ENCODE results near the gene MBLAC1. TPM values are rescaled to one million over a fixed set of nuclear protein-coding genes. Genes with fewer than 3 reads are reported as not detected.

Gene MBLAC1
- total RNA-seq, 3 donors from 2014 or later = 2.5 to 4.9 (median 3.2) TPM

- intact Hi-C loops (cut with DNase I, micrococcal nuclease) = no loop called here
- no peak overlapping the region for H3K4me3 ChIP-seq
- H3K9me3 ChIP-seq = no peaks in the 10 kb centered on the region
- no peaks in the 10 kb centered on the region for H3K4me1 ChIP-seq (ENCODE audit: low read depth)
- DNase-seq (no peak), ATAC-seq (no peak)
- H3K36me3 ChIP-seq (ENCODE audit: low read depth) = peaks cover 12% of the 10 kb centered on the region
- no peak for TF ChIP-seq CTCF (IDR thresholded peaks at IDR 0.05)
These were observed 32.8 kb upstream of the MBLAC1 start for GRCh38 chr7:100093925-100094486.

- intact Hi-C loops (cut with DNase I, micrococcal nuclease) = no loop called here
- no peak for ATAC-seq
- Histone ChIP-seq H3K36me3 (ENCODE audit: low read depth) (peaks cover 12% of the 10 kb centered on the region), H3K9me3 (no peaks in the 10 kb centered on the region), H3K4me3 (no peak overlapping the region), H3K4me1 (ENCODE audit: low read depth) (peaks cover 6% of the 10 kb centered on the region)
- no peak for DNase-seq
- TF ChIP-seq CTCF (IDR thresholded peaks at IDR 0.05) = no peak
These were observed 31.5 kb upstream of the MBLAC1 start for GRCh38 chr7:100095289-100095688.

- Histone ChIP-seq H3K9me3 (no peaks in the 10 kb centered on the region), H3K36me3 (ENCODE audit: low read depth) (peaks cover 12% of the 10 kb centered on the region), H3K4me3 (no peak overlapping the region), H3K4me1 (ENCODE audit: low read depth) (peaks cover 6% of the 10 kb centered on the region)
- ATAC-seq = no peak
- no peak for TF ChIP-seq CTCF (IDR thresholded peaks at IDR 0.05)
- no peak for DNase-seq
- intact Hi-C loops (cut with DNase I, micrococcal nuclease) = no loop called here
These were observed 31.1 kb upstream of the MBLAC1 start for GRCh38 chr7:100095704-100096103.

- no peak for TF ChIP-seq CTCF (IDR thresholded peaks at IDR 0.05)
- Histone ChIP-seq H3K4me3 (no peak overlapping the region), H3K4me1 (ENCODE audit: low read depth) (peaks cover 9% of the 10 kb centered on the region), H3K36me3 (ENCODE audit: low read depth) (peaks cover 5% of the 10 kb centered on the region), H3K9me3 (no peaks in the 10 kb centered on the region)
- intact Hi-C loops (cut with DNase I, micrococcal nuclease) = no loop called here
- DNase-seq = no peak
- no peak for ATAC-seq
These were observed 27.9 kb upstream of the MBLAC1 start for GRCh38 chr7:100098913-100099312.

GRCh38 chr7:100099452-100099851, 27.3 kb upstream of the MBLAC1 start:
- Histone ChIP-seq H3K4me3 (no peak overlapping the region), H3K9me3 (no peaks in the 10 kb centered on the region), H3K36me3 (ENCODE audit: low read depth) (peaks cover 5% of the 10 kb centered on the region), H3K4me1 (ENCODE audit: low read depth) (peaks cover 9% of the 10 kb centered on the region)
- intact Hi-C loops (cut with DNase I, micrococcal nuclease) = no loop called here
- DNase-seq (no peak), ATAC-seq (no peak)
- TF ChIP-seq CTCF (IDR thresholded peaks at IDR 0.05) = no peak

Data from mucosa of descending colon (tissue), 3 donors.